ENCODE results near the gene TGFBR1. TPM values are rescaled to one million over a fixed set of nuclear protein-coding genes. Genes with fewer than 3 reads are reported as not detected.

The TGFBR1 gene
- total RNA-seq, 4 donors from 2014 or later, result 10.1 to 23.3 (median 16.0) TPM

- H3K4me3 ChIP-seq (ENCODE audit: low read depth, poor library complexity, severe bottlenecking), result no peak overlapping the region
- TF ChIP-seq CTCF (IDR thresholded peaks at IDR 0.05), result no peak
- TF ChIP-seq POLR2A (IDR thresholded peaks at IDR 0.05), result no peak
- no peak for DNase-seq (ENCODE audit: low spot score in 2 of 2)
- WGBS, 2 donors, result 95 to 96% methylated on average over 5 of the region's 5 CpGs
- intact Hi-C loops (cut with DNase I; ENCODE audit: low total_unique reads), result no loop called here
These were observed 3.6 kb upstream of the TGFBR1 start for GRCh38 chr9:99101271-99101670.

- no peak for DNase-seq (ENCODE audit: low spot score in 2 of 2)
- no peak overlapping the region for H3K4me3 ChIP-seq (ENCODE audit: low read depth, poor library complexity, severe bottlenecking)
- TF ChIP-seq POLR2A (IDR thresholded peaks at IDR 0.05) (no peak), CTCF (IDR thresholded peaks at IDR 0.05) (no peak)
- 97 to 100% methylated on average over 2 of the region's 2 CpGs for WGBS, 2 donors
- intact Hi-C loops (cut with DNase I; ENCODE audit: low total_unique reads), result no loop called here
These were observed 3.1 kb upstream of the TGFBR1 start for GRCh38 chr9:99101812-99102211.

- TF ChIP-seq CTCF (IDR thresholded peaks at IDR 0.05) (no peak), POLR2A (IDR thresholded peaks at IDR 0.05) (no peak)
- no peak overlapping the region for H3K4me3 ChIP-seq (ENCODE audit: low read depth, poor library complexity, severe bottlenecking)
- intact Hi-C loops (cut with DNase I; ENCODE audit: low total_unique reads), result no loop called here
- 36 to 37% methylated on average over 11 of the region's 11 CpGs for WGBS, 2 donors
- DNase-seq (ENCODE audit: low spot score in 2 of 2), result no peak
These were observed 1.6 kb upstream of the TGFBR1 start for GRCh38 chr9:99103054-99103895.

GRCh38 chr9:99103901-99104458 is 933 bp upstream of the TGFBR1 start:
- peak in 1 of 2 donors; percentile 29 for DNase-seq (ENCODE audit: low spot score in 2 of 2)
- intact Hi-C loops (cut with DNase I; ENCODE audit: low total_unique reads), result no loop called here
- peak overlapping the region; percentile 23 for H3K4me3 ChIP-seq (ENCODE audit: low read depth, poor library complexity, severe bottlenecking)
- TF ChIP-seq CTCF (IDR thresholded peaks at IDR 0.05) (no peak), POLR2A (IDR thresholded peaks at IDR 0.05) (no peak)
- 2 to 6% methylated on average over 14 of the region's 14 CpGs for WGBS, 2 donors

GRCh38 chr9:99105152-99106043 is 485 bp downstream of the TGFBR1 start:
- 0 to 1% methylated on average over 31 to 56 of the region's 118 CpGs for WGBS, 2 donors
- intact Hi-C loops (cut with DNase I; ENCODE audit: low total_unique reads), result no loop called here
- TF ChIP-seq CTCF (IDR thresholded peaks at IDR 0.05), result no peak
- TF ChIP-seq POLR2A (IDR thresholded peaks at IDR 0.05), result no peak
- peak overlapping the region; percentile 57 for H3K4me3 ChIP-seq (ENCODE audit: low read depth, poor library complexity, severe bottlenecking)
- peak; percentile 69 to 95 for DNase-seq (ENCODE audit: low spot score in 2 of 2)
